H1 (cell line): Measurements from ENCODE around the gene CGB3. TPM values are rescaled to one million over a fixed set of nuclear protein-coding genes. Genes with fewer than 3 reads are reported as not detected.
"Not testable (repeated sequence)": the region's sequence is repeated elsewhere in the genome, so short reads cannot be mapped to it uniquely, and the experiment has no call there.

Experiments
- CTCF ChIA-PET: fragments of 300-600 bp; sonication (Branson Sonifier 250); formaldehyde crosslinking; loops from one replicate; lab custom pipeline; 2021; ENCODE audit not compliant: partially characterized antibody; lab: Charles Lee
- POLR2A ChIA-PET: fragments of 300-600 bp; sonication (Branson Sonifier 250); formaldehyde crosslinking; loops from one replicate; lab custom pipeline; 2021; ENCODE audit warnings: inconsistent platforms; ENCODE audit not compliant: partially characterized antibody; lab: Charles Lee
- DNase-seq, 2 experiments: peaks; one replicate each; pipeline versions ENCODE4 v3.0.0 to v3.0.0-alpha.2; 2010 to 2022; ENCODE audit warnings: low spot score in 2 of 2, low read depth in 1 of 2, mixed read lengths in 1 of 2
- FAIRE-seq: peaks from 2 replicates; lab custom pipeline; 2011; peaks lifted over from hg19 to GRCh38; lab: Jason Lieb, UNC
- H2AFZ ChIP-seq: 2 replicates; pipeline ENCODE4 v1.8.1; 2012; ENCODE audit warnings: low read length, inconsistent platforms
- H2AK5ac ChIP-seq: 2 replicates; pipeline ENCODE4 v1.6.1; 2013; ENCODE audit warnings: low read depth, low read length
- H2BK120ac ChIP-seq: replicated peaks from 2 replicates; pipeline ENCODE3; 2013; ENCODE audit warnings: low read depth, low read length, inconsistent platforms
- H2BK12ac ChIP-seq: 2 replicates; pipeline ENCODE4 v1.6.1; 2013; ENCODE audit warnings: low read depth, low read length
- H2BK15ac ChIP-seq: 2 replicates; pipeline ENCODE4 v1.6.1; 2013; ENCODE audit warnings: low read length
- H2BK20ac ChIP-seq: 2 replicates; pipeline ENCODE4 v1.6.1; 2013; ENCODE audit warnings: low read length
- H2BK5ac ChIP-seq: 2 replicates; pipeline ENCODE4 v1.6.1; 2013; ENCODE audit warnings: low read depth, low read length
- H3K14ac ChIP-seq: 2 replicates; pipeline ENCODE4 v1.6.1; 2013; ENCODE audit warnings: inconsistent platforms; ENCODE audit not compliant: insufficient read length
- H3K18ac ChIP-seq: 2 replicates; pipeline ENCODE4 v1.6.1; 2013; ENCODE audit warnings: low read length; ENCODE audit errors: extremely low read depth
- H3K23ac ChIP-seq: 2 replicates; pipeline ENCODE4 v1.6.1; 2013; ENCODE audit warnings: inconsistent platforms; ENCODE audit not compliant: insufficient read length
- H3K23me2 ChIP-seq: 2 replicates; pipeline ENCODE4 v1.6.1; 2013; ENCODE audit warnings: low read depth, low read length
- H3K27ac ChIP-seq: 2 replicates; pipeline ENCODE4 v1.6.1; 2011; ENCODE audit warnings: low read depth, low read length, inconsistent platforms
- H3K27me3 ChIP-seq, 4 experiments: replicated peaks in 1 of 4; 1 replicate in 1 of 4; 2 replicates in 3 of 4; pipeline versions ENCODE4 v1.6.1 to v1.8.1; 2011 to 2013; ENCODE audit warnings: low read length in 3 of 4, mild to moderate bottlenecking in 3 of 4, inconsistent platforms in 2 of 4, mixed read lengths in 2 of 4, moderate library complexity in 1 of 4; ENCODE audit not compliant: control insufficient read depth in 3 of 4, insufficient read depth in 3 of 4; ENCODE audit errors: extremely low read depth in 1 of 4
- H3K36me3 ChIP-seq, 4 experiments: 2 replicates each; pipeline versions ENCODE4 v1.6.1 to v1.8.1; 2011 to 2013; ENCODE audit warnings: mild to moderate bottlenecking in 4 of 4, low read length in 3 of 4, moderate library complexity in 2 of 4, control low read depth in 1 of 4, inconsistent platforms in 1 of 4; ENCODE audit not compliant: insufficient read depth in 4 of 4, control insufficient read depth in 2 of 4
- H3K4ac ChIP-seq: replicated peaks from 2 replicates; pipeline ENCODE3; 2013; ENCODE audit warnings: low read length, low read depth, mixed read lengths, inconsistent platforms; ENCODE audit not compliant: insufficient read length
- H3K4me1 ChIP-seq, 4 experiments: replicated peaks in 1 of 4; 1 replicate in 1 of 4; 2 replicates in 3 of 4; pipeline versions ENCODE4 v1.6.1 to v1.8.1; 2011 to 2013; ENCODE audit warnings: low read length in 3 of 4, inconsistent platforms in 2 of 4, mixed read lengths in 1 of 4; ENCODE audit not compliant: insufficient read depth in 4 of 4, control insufficient read depth in 3 of 4
- H3K4me2 ChIP-seq, 2 experiments: 2 replicates each; pipeline versions ENCODE4 v1.6.1 to v1.8.1; 2011 to 2013; ENCODE audit warnings: low read depth in 2 of 2, low read length in 2 of 2, control low read depth in 1 of 2, inconsistent platforms in 1 of 2, mild to moderate bottlenecking in 1 of 2; ENCODE audit not compliant: insufficient read depth in 1 of 2
- H3K4me3 ChIP-seq, 4 experiments: fragments of 200-600, 300-600 bp in 1 of 4; sonication (generic), shearing (Covaris generic), sonication (Bioruptor Twin) in 1 of 4; 2 replicates each; pipeline versions ENCODE4 v1.5.1 to v1.8.1; 2011 to 2016; ENCODE audit warnings: low read length in 4 of 4, low read depth in 3 of 4, control low read depth in 2 of 4, inconsistent platforms in 2 of 4, mild to moderate bottlenecking in 2 of 4, mixed read lengths in 1 of 4, moderate library complexity in 1 of 4; ENCODE audit not compliant: insufficient read depth in 2 of 4; ENCODE audit errors: extremely low read depth in 1 of 4
- H3K56ac ChIP-seq: replicated peaks from 2 replicates; pipeline ENCODE3; 2013; ENCODE audit warnings: low read depth, mild to moderate bottlenecking, mixed read lengths, low read length, inconsistent platforms; ENCODE audit not compliant: insufficient read length
- H3K79me1 ChIP-seq: 2 replicates; pipeline ENCODE4 v1.6.1; 2013; ENCODE audit warnings: low read depth, low read length, control low read depth
- H3K79me2 ChIP-seq, 2 experiments: 2 replicates each; pipeline versions ENCODE4 v1.6.1 to v1.8.1; 2012 to 2013; ENCODE audit warnings: low read length in 2 of 2, mild to moderate bottlenecking in 2 of 2, inconsistent platforms in 1 of 2; ENCODE audit not compliant: insufficient read depth in 2 of 2, control insufficient read depth in 1 of 2
- H3K9ac ChIP-seq, 4 experiments: replicated peaks in 1 of 4; 1 replicate in 1 of 4; 2 replicates in 3 of 4; pipeline versions ENCODE4 v1.6.1 to v1.8.1; 2011 to 2013; ENCODE audit warnings: low read depth in 3 of 4, low read length in 3 of 4, control low read depth in 2 of 4, mild to moderate bottlenecking in 2 of 4, moderate library complexity in 2 of 4, inconsistent platforms in 1 of 4; ENCODE audit errors: extremely low read depth in 1 of 4
- H3K9me3 ChIP-seq, 2 experiments: 2 replicates each; pipeline versions ENCODE4 v1.6.1 to v1.8.1; 2012 to 2013; ENCODE audit warnings: mild to moderate bottlenecking in 2 of 2, moderate library complexity in 2 of 2, control low read depth in 1 of 2, inconsistent platforms in 1 of 2, low read depth in 1 of 2, low read length in 1 of 2, mixed read lengths in 1 of 2; ENCODE audit not compliant: insufficient read depth in 2 of 2
- H4K20me1 ChIP-seq, 2 experiments: replicated peaks in 1 of 2; 2 replicates each; pipeline versions ENCODE3 to v1.8.1; 2011 to 2013; ENCODE audit warnings: inconsistent platforms in 2 of 2, low read length in 2 of 2, mild to moderate bottlenecking in 1 of 2; ENCODE audit not compliant: insufficient read depth in 2 of 2, control insufficient read depth in 1 of 2
- H4K5ac ChIP-seq: 2 replicates; pipeline ENCODE4 v1.6.1; 2013; ENCODE audit warnings: low read length, low read depth, mixed read lengths, inconsistent platforms; ENCODE audit not compliant: insufficient read length
- H4K8ac ChIP-seq: 2 replicates; pipeline ENCODE4 v1.8.0; 2013; ENCODE audit warnings: mild to moderate bottlenecking, moderate library complexity, low read length, inconsistent platforms; ENCODE audit not compliant: insufficient read depth; ENCODE audit errors: extremely low read depth
- H4K91ac ChIP-seq: replicated peaks from 2 replicates; pipeline ENCODE3; 2013; ENCODE audit warnings: low read length, mixed read lengths, inconsistent platforms; ENCODE audit not compliant: insufficient read length
- WGBS, 2 experiments: shearing (Covaris generic) in 1 of 2; methylation state at CpG; one replicate each; pipeline versions ENCODE4 v1.1.6 to v1.1.7; 2013 to 2015; ENCODE audit warnings: low lambda C conversion rate in 2 of 2, mixed read lengths in 2 of 2, inconsistent platforms in 1 of 2, low coverage in 1 of 2, missing lambda C conversion rate in 1 of 2; ENCODE audit not compliant: insufficient replicate concordance in 2 of 2, insufficient coverage in 1 of 2, insufficient read length in 1 of 2; ENCODE audit errors: extremely low coverage in 1 of 2, missing lambda C conversion rate in 1 of 2; 5-methylcytosine and 5-hydroxymethylcytosine counted together
- polyA plus RNA-seq, 7 experiments: library from polyadenylated mRNA; depleted of rRNA in 3 of 7; stranded (reverse) in 5 of 7; unstranded in 2 of 7; fragments of >200 nt in 5 of 7; fragments of 200-250 nt in 2 of 7; gene quantifications; 1 replicate in 5 of 7; 2 replicates in 1 of 7; 4 replicates in 1 of 7; pipeline versions ENCODE4 v1.2.1 to v1.2.3, GENCODE V29; 2011 to 2013; ENCODE audit warnings: missing spikeins in 2 of 7, mixed read lengths in 2 of 7
- total RNA-seq: library from RNA; stranded (reverse); fragmentation: NEBNext Ultra II Directional; extraction: Animal tissue kit (Norgen Biotek cat#: 25700); gene quantifications from 2 replicates; pipeline ENCODE4 v1.2.1, GENCODE V29; 2021

The CGB3 gene
- total and polyA plus RNA-seq, 2 of the 8 experiments (the other 6 are each of a cell fraction or from before 2014, with no cell fraction given) = not detected

DNA sequence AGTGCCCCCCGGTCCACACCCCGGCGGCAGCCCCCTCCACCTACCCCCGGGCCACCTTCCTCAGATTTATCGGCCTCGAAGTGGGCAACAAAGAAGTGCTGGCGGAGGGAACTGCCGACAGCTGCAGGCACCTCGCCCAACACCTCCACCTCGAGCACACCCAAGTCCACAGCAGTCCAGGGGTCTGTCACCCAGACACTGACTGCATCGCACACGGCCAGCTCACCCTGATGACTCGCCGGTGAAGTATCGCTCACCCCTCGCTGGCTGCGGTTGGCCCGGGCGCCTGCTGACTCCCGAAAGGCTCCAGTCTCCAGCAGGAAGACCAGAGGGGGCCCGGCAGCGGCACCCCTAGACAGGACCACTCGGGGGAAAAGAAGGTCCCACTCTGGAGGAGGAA, 1.5 kb upstream of the CGB3 start:
- H3K27me3 ChIP-seq, H4K20me1 ChIP-seq, H3K36me3 ChIP-seq, H2BK120ac ChIP-seq, H3K23me2 ChIP-seq, DNase-seq, H3K9ac ChIP-seq, H2AK5ac ChIP-seq, H2BK20ac ChIP-seq, H2BK12ac ChIP-seq, H3K4me3 ChIP-seq, H3K79me2 ChIP-seq, H4K8ac ChIP-seq, H2AFZ ChIP-seq, H4K5ac ChIP-seq, H3K23ac ChIP-seq, CTCF ChIA-PET, H3K18ac ChIP-seq, H3K4me2 ChIP-seq, H3K56ac ChIP-seq, H3K4me1 ChIP-seq, H3K9me3 ChIP-seq, H2BK15ac ChIP-seq, FAIRE-seq, H3K4ac ChIP-seq, H3K14ac ChIP-seq, H3K27ac ChIP-seq, H3K79me1 ChIP-seq, H2BK5ac ChIP-seq, H4K91ac ChIP-seq, POLR2A ChIA-PET: not testable (repeated sequence)
- 88% methylated on average over 22 of the region's 23 CpGs; no CpG with 5 or more reads in 1 of the 2 experiments for WGBS, 2 experiments

DNA sequence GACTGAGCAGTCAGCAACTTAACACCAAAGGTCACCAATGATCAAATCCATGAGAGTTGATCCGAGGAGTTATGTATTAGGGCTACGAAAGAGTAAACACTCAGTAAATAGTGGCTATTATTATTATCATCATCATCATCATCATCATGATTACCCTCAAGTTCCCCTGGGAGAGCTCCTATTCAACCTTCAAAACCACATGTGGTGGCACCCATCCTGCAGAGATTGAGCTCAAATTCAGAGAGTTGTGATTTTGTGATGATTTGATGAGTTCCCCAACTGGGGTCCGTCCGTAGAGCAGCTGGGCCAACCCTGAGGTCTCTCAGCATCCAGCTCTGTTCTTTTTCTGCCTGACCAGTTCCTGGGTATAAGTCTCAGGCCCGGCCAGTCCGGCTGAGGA, 955 bp upstream of the CGB3 start:
- H3K27ac ChIP-seq, POLR2A ChIA-PET, H2BK12ac ChIP-seq, H3K9me3 ChIP-seq, H2AFZ ChIP-seq, H2BK20ac ChIP-seq, H3K36me3 ChIP-seq, H3K56ac ChIP-seq, FAIRE-seq, H3K23me2 ChIP-seq, H3K18ac ChIP-seq, H2BK5ac ChIP-seq, H2BK15ac ChIP-seq, H3K79me2 ChIP-seq, H3K4me2 ChIP-seq, H3K79me1 ChIP-seq, CTCF ChIA-PET, H3K14ac ChIP-seq, H4K91ac ChIP-seq, DNase-seq, H3K4me1 ChIP-seq, H4K8ac ChIP-seq, H4K20me1 ChIP-seq, H3K4ac ChIP-seq, H3K4me3 ChIP-seq, H3K9ac ChIP-seq, H3K23ac ChIP-seq, H3K27me3 ChIP-seq, H4K5ac ChIP-seq, H2BK120ac ChIP-seq, H2AK5ac ChIP-seq: not testable (repeated sequence)
- WGBS, 2 experiments = 83% methylated on average over 2 of the region's 6 CpGs; no CpG with 5 or more reads in 1 of the 2 experiments
